K562 (cell line): ENCODE measurements around the gene TPD52L1. TPM values are rescaled to one million over a fixed set of nuclear protein-coding genes. Genes with fewer than 3 reads are reported as not detected.
A peak's percentile ranks its signal among the peaks of the same experiment; 100 is the strongest.

Experiments used
- DMBX1 ChIP-seq: fragments of 250-450 bp; sonication (Bioruptor Pico); IDR thresholded peaks from 2 replicates; pipeline ENCODE4 v1.8.0; 2022; ENCODE audit warnings: inconsistent platforms, mild to moderate bottlenecking, moderate library complexity, borderline replicate concordance
- ESRRA ChIP-seq: fragments of 450-650 bp; IDR thresholded peaks from 2 replicates; pipeline ENCODE4 v1.6.1; 2014; ENCODE audit warnings: low read depth, mild to moderate bottlenecking, moderate library complexity, borderline replicate concordance
- FOXP1 ChIP-seq: sonication (generic); formaldehyde crosslinking; IDR thresholded peaks from 2 replicates; pipeline ENCODE4 v1.8.0; 2022; ENCODE audit warnings: mild to moderate bottlenecking, missing genetic modification reagents
- GATA2 ChIP-seq: sonication (generic); formaldehyde crosslinking; IDR thresholded peaks from 2 replicates; pipeline ENCODE4 v1.4.0; 2020; ENCODE audit warnings: mild to moderate bottlenecking, missing genetic modification reagents
- ILK ChIP-seq: fragments of 450-650 bp; IDR thresholded peaks from 2 replicates; pipeline ENCODE4 v1.6.1; 2016; ENCODE audit warnings: missing genetic modification characterization, low read depth, mild to moderate bottlenecking, missing compliant biosample characterization, moderate library complexity, borderline replicate concordance
- MGA ChIP-seq: fragments of 450-650 bp; IDR thresholded peaks from 2 replicates; pipeline ENCODE4 v1.6.1; 2016; ENCODE audit warnings: mild to moderate bottlenecking, moderate library complexity
- NEUROD1 ChIP-seq: fragments of 150-350 bp; IDR thresholded peaks from 2 replicates; pipeline ENCODE4 v1.6.1; 2014; ENCODE audit warnings: borderline replicate concordance, low read length, low read depth; ENCODE audit not compliant: partially characterized antibody
- RCOR1 ChIP-seq, 2 experiments: IDR thresholded peaks; 2 replicates each; pipeline ENCODE4 v1.6.1; 2012; ENCODE audit warnings: low read depth in 2 of 2, low read length in 2 of 2, borderline replicate concordance in 1 of 2, improper control_type of control experiment in 1 of 2
- ZNF12 ChIP-seq: sonication (generic); formaldehyde crosslinking; IDR thresholded peaks from 2 replicates; pipeline ENCODE4 v1.4.0; 2020; ENCODE audit warnings: mild to moderate bottlenecking, missing genetic modification reagents
- ZNF263 ChIP-seq: sonication (generic); formaldehyde crosslinking; IDR thresholded peaks from 2 replicates; pipeline ENCODE4 v1.8.0; 2022; ENCODE audit warnings: mild to moderate bottlenecking, missing genetic modification reagents, borderline replicate concordance
- ZNF507 ChIP-seq: conservative IDR thresholded peaks from 2 replicates; pipeline ENCODE4 v1.6.1; 2017; ENCODE audit warnings: missing genetic modification characterization, missing compliant biosample characterization
- ZNF518B ChIP-seq: fragments of 250-450 bp; sonication (Bioruptor Pico); IDR thresholded peaks from 2 replicates; pipeline ENCODE4 v1.5.0; 2021; ENCODE audit warnings: mild to moderate bottlenecking, moderate library complexity
- ZNF77 ChIP-seq: fragments of 250-450 bp; sonication (Bioruptor Pico); IDR thresholded peaks from 2 replicates; pipeline ENCODE4 v1.5.0; 2020
- polyA plus RNA-seq, 8 experiments: library from polyadenylated mRNA; depleted of rRNA in 4 of 8; stranded (reverse) in 5 of 8; unstranded in 3 of 8; fragments of >200 nt; fragmentation: Nextera tagmentation in 2 of 8; fragmentation: Illumina TruSeq in 1 of 8; extraction: Ambion mirVana in 2 of 8; extraction: Trizol in 1 of 8; gene quantifications; 2 replicates each; pipeline versions ENCODE4 v1.2.1 to v1.2.3, GENCODE V29; 2011 to 2014; ENCODE audit warnings: inconsistent platforms in 1 of 8, missing spikeins in 1 of 8
- total RNA-seq, 7 experiments: library from RNA; depleted of rRNA in 6 of 7; stranded (reverse); fragments of >200 nt in 6 of 7; fragmentation: Illumina TruSeq in 2 of 7; extraction: Trizol in 2 of 7; gene quantifications; 2 replicates each; pipeline versions ENCODE4 v1.2.1 to v1.2.3, GENCODE V29; 2011 to 2021; ENCODE audit warnings: low replicate concordance in 1 of 7

TPD52L1 gene
- total and polyA plus RNA-seq, 9 of the 15 experiments (the other 6 are each of a cell fraction or from before 2014, with no cell fraction given): 12.9 to 149 (median 75.7) TPM

GRCh38 chr6:125307964-125308615 lies 154.5 kb downstream of the TPD52L1 start (continued):
- TF ChIP-seq ILK (tag) (no peak), MGA (peak; percentile 48), RCOR1 (IDR thresholded peaks at IDR 0.05; ENCODE audit: borderline replicate concordance in 1 of 2, low read depth in 2 of 2, low read length in 2 of 2) (peak in 1 of 2 experiments; percentile 85; a peak in 2 of 4 replicates), ZNF263 (CRISPR knock-in tag) (no peak), GATA2 (CRISPR knock-in tag) (peak; percentile 51; the same call in 1 of the 2 replicates), ZNF77 (CRISPR knock-in tag) (no peak), ZNF518B (no peak), ZNF507 (tag) (no peak), FOXP1 (no peak), ESRRA (peak; percentile 58; the same call in 1 of the 2 replicates), ZNF12 (CRISPR knock-in tag) (no peak), NEUROD1 (no peak), DMBX1 (CRISPR knock-in tag) (no peak)
